Adrenal gland (tissue), 12 donors: ENCODE measurements around the gene NCKAP5L. TPM values are rescaled to one million over a fixed set of nuclear protein-coding genes. Genes with fewer than 3 reads are reported as not detected.

ENCODE experiments used
- DNase-seq, 7 donors: peaks; one replicate each; pipeline ENCODE4 v3.0.0-alpha.2; 2019 to 2020
- H3K27ac ChIP-seq, 5 donors: fragments of 200-600 bp; sonication (generic) in 4 of 5; 1 replicate in 3 of 5; 2 replicates in 2 of 5; pipeline versions ENCODE4 v1.5.1 to v1.8.0; 2016 to 2020; ENCODE audit warnings: mild to moderate bottlenecking in 1 of 5
- H3K27me3 ChIP-seq: fragments of 200-600 bp; 2 replicates; pipeline ENCODE4 v1.8.0; 2021
- H3K36me3 ChIP-seq, 2 donors: fragments of 200-600 bp; replicated peaks in 1 of 2; 1 replicate in 1 of 2; 2 replicates in 1 of 2; pipeline versions ENCODE4 v1.5.1 to v1.8.0; 2018 to 2022
- H3K4me1 ChIP-seq, 2 donors: fragments of 200-600 bp; replicated peaks in 1 of 2; 1 replicate in 1 of 2; 2 replicates in 1 of 2; pipeline versions ENCODE4 v1.5.1 to v1.8.0; 2018 to 2021
- H3K4me3 ChIP-seq, 4 donors: fragments of 200-600 bp; sonication (generic) in 3 of 4; one replicate each; pipeline ENCODE4 v1.5.1; 2016 to 2018
- H3K9me3 ChIP-seq, 3 donors: fragments of 200-600 bp; sonication (generic) in 1 of 3; replicated peaks in 1 of 3; 1 replicate in 2 of 3; 2 replicates in 1 of 3; pipeline versions ENCODE4 v1.5.1 to v1.8.0; 2016 to 2021
- POLR2A ChIP-seq, 2 donors: fragments of 450-650 bp; IDR thresholded peaks; one replicate each; pipeline ENCODE4 v1.6.1; 2017; ENCODE audit warnings: antibody characterized with exemption in 2 of 2, mild to moderate bottlenecking in 2 of 2, moderate library complexity in 1 of 2
- WGBS, 4 donors: extraction: QIAGEN DNeasy Blood & Tissue Kit in 2 of 4; methylation state at CpG; one replicate each; pipeline versions ENCODE4 v1.1.5 to v1.1.7; 2013 to 2017; 5-methylcytosine and 5-hydroxymethylcytosine counted together
- intact Hi-C, 2 donors: fragments of 100-400 bp; cut with DNase I; formaldehyde crosslinking; loops; one replicate each; pipeline versions ENCODE4 v1.14.1 to v1.15.0; 2022 to 2023
- polyA plus RNA-seq, 3 donors: library from polyadenylated mRNA; stranded (reverse); fragments of 200-250 nt in 2 of 3; fragments of 350-450 nt in 1 of 3; fragmentation: Illumina TruSeq in 1 of 3; extraction: RNeasy Lipid Tissue Mini Kit (QIAGEN cat#74804) in 1 of 3; gene quantifications; one replicate each; pipeline ENCODE4 v1.2.3, GENCODE V29; 2013 to 2014
- total RNA-seq, 9 donors: library from RNA; depleted of rRNA in 4 of 9; stranded (reverse); fragments of >200 nt in 4 of 9; fragments of 120-200 nt in 1 of 9; fragmentation: NEBNext Ultra II Directional in 1 of 9; extraction: Animal tissue kit (Norgen Biotek cat#: 25700) in 1 of 9; gene quantifications; one replicate each; pipeline versions ENCODE4 v1.1.0 to v1.2.4, GENCODE V29; 2013 to 2023
- TF ChIP-seq, protein P1 (sequence below), 6 experiments: fragments of 450-650 bp in 4 of 6; fragments of 200-600 bp in 2 of 6; sonication (generic) in 1 of 6; IDR thresholded peaks; 1 replicate in 5 of 6; 2 replicates in 1 of 6; pipeline versions ENCODE4 v1.5.1 to v1.8.0; 2016 to 2021; ENCODE audit warnings: antibody characterized with exemption in 6 of 6, mild to moderate bottlenecking in 2 of 6, moderate library complexity in 1 of 6
- donor health status: healthy with polysubstance abuse.
- donor health status: Bipolar disorder and iron deficiency.
- donor health status: DM: yes; HTN: yes; CAD: no.
- donor health status: DM: no; HTN: no; CAD: no.
- donor health status: DM: no; HTN: no; CAD: no.
- donor health status: DM: yes; HTN: yes; CAD: no.

NCKAP5L gene
- total and polyA plus RNA-seq, 12 donors = 5.5 to 143 (median 38.4) TPM

DNA sequence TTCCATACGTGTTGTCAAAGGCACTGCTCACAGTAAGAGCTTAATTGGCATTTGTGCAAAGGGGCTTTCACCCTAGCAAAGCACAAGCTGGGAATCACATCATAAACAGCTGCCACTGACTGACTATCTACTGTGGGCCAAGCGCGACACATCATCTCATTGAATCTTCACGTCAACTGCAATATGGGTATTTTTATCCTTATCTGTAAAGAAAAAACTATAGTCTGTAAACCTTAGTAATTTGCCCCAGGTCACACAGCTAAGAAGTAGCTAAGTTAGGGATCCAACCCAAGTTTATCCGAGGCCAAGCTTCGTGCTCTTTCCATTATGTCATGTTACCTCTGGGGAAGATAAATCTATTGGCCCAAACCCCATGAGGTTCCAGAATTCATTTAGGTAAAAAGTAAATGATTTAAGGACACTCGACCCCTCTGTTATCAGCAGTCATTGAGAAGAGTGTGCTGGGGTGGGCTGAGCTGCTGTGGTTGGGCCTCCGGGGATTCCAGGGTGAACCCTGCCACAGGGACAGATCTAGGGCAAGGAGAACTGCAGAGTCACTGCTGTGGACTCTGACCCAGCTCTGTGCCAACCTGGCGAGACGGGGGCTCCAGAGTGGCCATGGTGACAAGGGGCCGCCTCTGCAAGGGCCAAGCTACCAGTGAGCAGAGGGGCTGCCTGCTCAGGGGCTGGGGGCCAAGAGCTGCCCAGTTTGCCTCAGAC is 27.6 kb downstream of the NCKAP5L start:
- WGBS, 4 donors = 66 to 75% (median 71%) methylated on average over 8 to 11 of the region's 11 CpGs
- intact Hi-C loops = no loop called here
- peak in 2 of 7 donors; percentile 50 to 60 for DNase-seq
- Histone ChIP-seq H3K27me3 (no peaks in the 10 kb centered on the region), H3K4me1 (peaks cover 0 to 7% of the 10 kb centered on the region in 2 donors), H3K9me3 (no peaks in the 10 kb centered on the region), H3K27ac (peak overlapping the region in 2 of 5 donors; percentile 34 to 53), H3K4me3 (no peak overlapping the region), H3K36me3 (peaks cover 0 to 97% of the 10 kb centered on the region in 2 donors)
- TF ChIP-seq POLR2A (IDR thresholded peaks at IDR 0.05) = no peak
- TF ChIP-seq, protein P1, sequence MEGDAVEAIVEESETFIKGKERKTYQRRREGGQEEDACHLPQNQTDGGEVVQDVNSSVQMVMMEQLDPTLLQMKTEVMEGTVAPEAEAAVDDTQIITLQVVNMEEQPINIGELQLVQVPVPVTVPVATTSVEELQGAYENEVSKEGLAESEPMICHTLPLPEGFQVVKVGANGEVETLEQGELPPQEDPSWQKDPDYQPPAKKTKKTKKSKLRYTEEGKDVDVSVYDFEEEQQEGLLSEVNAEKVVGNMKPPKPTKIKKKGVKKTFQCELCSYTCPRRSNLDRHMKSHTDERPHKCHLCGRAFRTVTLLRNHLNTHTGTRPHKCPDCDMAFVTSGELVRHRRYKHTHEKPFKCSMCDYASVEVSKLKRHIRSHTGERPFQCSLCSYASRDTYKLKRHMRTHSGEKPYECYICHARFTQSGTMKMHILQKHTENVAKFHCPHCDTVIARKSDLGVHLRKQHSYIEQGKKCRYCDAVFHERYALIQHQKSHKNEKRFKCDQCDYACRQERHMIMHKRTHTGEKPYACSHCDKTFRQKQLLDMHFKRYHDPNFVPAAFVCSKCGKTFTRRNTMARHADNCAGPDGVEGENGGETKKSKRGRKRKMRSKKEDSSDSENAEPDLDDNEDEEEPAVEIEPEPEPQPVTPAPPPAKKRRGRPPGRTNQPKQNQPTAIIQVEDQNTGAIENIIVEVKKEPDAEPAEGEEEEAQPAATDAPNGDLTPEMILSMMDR (IDR thresholded peaks at IDR 0.05) = no peak

DNA sequence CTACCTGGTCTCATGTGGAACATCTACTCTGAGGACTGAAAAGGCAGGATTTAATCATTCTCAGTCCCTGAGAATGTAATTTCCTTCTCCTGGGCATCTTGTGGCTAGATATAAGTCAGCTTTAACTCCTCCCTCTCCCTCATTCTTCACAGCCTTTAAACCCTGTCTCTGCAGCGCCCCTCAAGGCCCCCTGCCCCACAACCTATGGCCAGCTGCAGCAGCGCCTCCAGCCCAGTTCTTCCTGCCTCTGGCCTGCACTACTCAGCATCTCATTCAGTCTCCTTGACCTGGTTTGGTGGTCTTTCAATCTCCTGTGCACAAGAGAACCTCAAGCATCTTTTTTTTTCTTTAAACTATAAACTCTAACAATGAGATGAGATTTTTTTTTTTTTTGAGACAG is 29.3 kb downstream of the NCKAP5L start:
- TF ChIP-seq, protein P1 (IDR thresholded peaks at IDR 0.05) = no peak
- TF ChIP-seq POLR2A (IDR thresholded peaks at IDR 0.05) = no peak
- H3K4me3 ChIP-seq = no peak overlapping the region
- DNase-seq = no peak
- 72 to 86% (median 79%) methylated on average over 2 of the region's 2 CpGs for WGBS, 4 donors
- peaks cover 0 to 7% of the 10 kb centered on the region in 2 donors for H3K4me1 ChIP-seq
- H3K9me3 ChIP-seq = no peaks in the 10 kb centered on the region
- H3K27ac ChIP-seq = no peak overlapping the region
- peaks cover 0 to 93% of the 10 kb centered on the region in 2 donors for H3K36me3 ChIP-seq
- intact Hi-C loops = no loop called here
- no peaks in the 10 kb centered on the region for H3K27me3 ChIP-seq

- TF ChIP-seq POLR2A (IDR thresholded peaks at IDR 0.05) = no peak
- TF ChIP-seq, protein P1 (IDR thresholded peaks at IDR 0.05) = no peak
- Histone ChIP-seq H3K9me3 (no peaks in the 10 kb centered on the region), H3K27ac (no peak overlapping the region), H3K36me3 (peaks cover 0 to 91% of the 10 kb centered on the region in 2 donors), H3K4me1 (peaks cover 0 to 7% of the 10 kb centered on the region in 2 donors), H3K27me3 (no peaks in the 10 kb centered on the region), H3K4me3 (no peak overlapping the region)
- WGBS, 4 donors = 81 to 90% (median 85%) methylated on average over 4 to 7 of the region's 7 CpGs
- intact Hi-C loops = no loop called here
- no peak for DNase-seq
Measured at GRCh38 chr12:49798248-49798647, 30.0 kb downstream of the NCKAP5L start.

DNA sequence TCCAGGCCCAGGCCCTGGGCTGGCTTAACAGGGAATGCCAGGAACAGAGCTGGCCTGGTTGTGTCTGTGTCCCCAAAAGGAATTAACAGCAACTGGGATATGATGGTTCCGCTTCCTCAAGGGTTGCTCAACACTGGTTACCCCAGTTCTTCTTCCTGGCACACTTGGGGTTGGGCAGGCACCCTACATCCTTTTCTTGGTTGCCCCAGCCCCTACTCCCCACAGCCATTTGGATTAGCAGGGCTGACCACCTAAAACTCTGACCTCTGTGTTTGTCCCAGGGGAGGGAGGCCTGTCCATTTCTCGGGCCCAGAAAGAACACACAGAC is 30.8 kb downstream of the NCKAP5L start:
- Histone ChIP-seq H3K4me3 (no peak overlapping the region), H3K36me3 (peaks cover 0 to 90% of the 10 kb centered on the region in 2 donors)

More for the DNA sequence above, 30.8 kb downstream of the NCKAP5L start:
- intact Hi-C loops = no loop called here
- DNase-seq = no peak
- no peak overlapping the region for H3K27ac ChIP-seq
- no peaks in the 10 kb centered on the region for H3K27me3 ChIP-seq
- no peaks in the 10 kb centered on the region for H3K9me3 ChIP-seq
- TF ChIP-seq POLR2A (IDR thresholded peaks at IDR 0.05) = no peak
- TF ChIP-seq, protein P1 (IDR thresholded peaks at IDR 0.05) = no peak
- H3K4me1 ChIP-seq = peaks cover 0 to 7% of the 10 kb centered on the region in 2 donors
- WGBS, 4 donors = 73 to 90% (median 80%) methylated on average over 2 of the region's 2 CpGs
